ENCODE measurements around the gene PPP1R36. TPM values are rescaled to one million over a fixed set of nuclear protein-coding genes. Genes with fewer than 3 reads are reported as not detected.
"Not testable (repeated sequence)": the region's sequence is repeated elsewhere in the genome, so short reads cannot be mapped to it uniquely, and the experiment has no call there.

PPP1R36 gene
- total RNA-seq, 4 donors from 2014 or later = 0.59 to 7.6 (median 4.4) TPM

GRCh38 chr14:64569138-64569631 lies 19.4 kb downstream of the PPP1R36 start:
- 25 to 36% methylated on average over 3 of the region's 3 CpGs for WGBS, 2 donors
- TF ChIP-seq CTCF (IDR thresholded peaks at IDR 0.05) (no peak), EP300 (IDR thresholded peaks at IDR 0.05) (peak; percentile 72 to 88), POLR2A (IDR thresholded peaks at IDR 0.05) (no peak)

GRCh38 chr14:64569646-64570045 lies 19.9 kb downstream of the PPP1R36 start:
- Histone ChIP-seq H3K27ac (peak overlapping the region; percentile 53 to 83 (median 70)), H3K4me1 (peaks cover 0 to 66% (median 28%) of the 10 kb centered on the region in 4 donors)
- WGBS, 2 donors = 71% methylated on average over 7 of the region's 7 CpGs
- not testable (repeated sequence) for DNase-seq (ENCODE audit: low spot score in 2 of 2); H3K9me3 ChIP-seq; H3K4me3 ChIP-seq; H3K27me3 ChIP-seq; H3K36me3 ChIP-seq

More at GRCh38 chr14:64569138-64569631, 19.4 kb downstream of the PPP1R36 start:
- no peaks in the 10 kb centered on the region for H3K36me3 ChIP-seq
- peak; percentile 37 to 55 for DNase-seq (ENCODE audit: low spot score in 2 of 2)
- H3K4me1 ChIP-seq = peaks cover 0 to 66% (median 28%) of the 10 kb centered on the region in 4 donors
- no peaks in the 10 kb centered on the region for H3K9me3 ChIP-seq
- no peaks in the 10 kb centered on the region for H3K27me3 ChIP-seq
- H3K4me3 ChIP-seq = no peak overlapping the region
- peak overlapping the region; percentile 53 to 83 (median 70) for H3K27ac ChIP-seq

GRCh38 chr14:64572386-64573104 lies 22.8 kb downstream of the PPP1R36 start:
- no peak overlapping the region for H3K4me3 ChIP-seq
- no peaks in the 10 kb centered on the region for H3K36me3 ChIP-seq
- no peak for DNase-seq (ENCODE audit: low spot score in 2 of 2)
- TF ChIP-seq POLR2A (IDR thresholded peaks at IDR 0.05) = no peak
- no peak for TF ChIP-seq CTCF (IDR thresholded peaks at IDR 0.05)
- TF ChIP-seq EP300 (IDR thresholded peaks at IDR 0.05) = no peak
- H3K9me3 ChIP-seq = no peaks in the 10 kb centered on the region
- no peaks in the 10 kb centered on the region for H3K27me3 ChIP-seq
- peaks cover 0 to 54% (median 25%) of the 10 kb centered on the region in 4 donors for H3K4me1 ChIP-seq
- peak overlapping the region in 3 of 4 donors; percentile 50 to 82 (median 81) for H3K27ac ChIP-seq

- Histone ChIP-seq H3K27me3 (no peaks in the 10 kb centered on the region), H3K4me1 (peaks cover 0 to 49% (median 22%) of the 10 kb centered on the region in 4 donors), H3K4me3 (no peak overlapping the region), H3K27ac (peak overlapping the region; percentile 50 to 82 (median 70)), H3K9me3 (no peaks in the 10 kb centered on the region), H3K36me3 (no peaks in the 10 kb centered on the region)
- 39 to 41% methylated on average over 3 of the region's 3 CpGs for WGBS, 2 donors
- peak in 1 of 2 donors; percentile 32 for TF ChIP-seq EP300 (IDR thresholded peaks at IDR 0.05)
- TF ChIP-seq CTCF (IDR thresholded peaks at IDR 0.05) = no peak
- DNase-seq (ENCODE audit: low spot score in 2 of 2) = no peak
Observed at GRCh38 chr14:64573109-64573508, 23.3 kb downstream of the PPP1R36 start.

GRCh38 chr14:64574371-64575107 lies 24.8 kb downstream of the PPP1R36 start:
- Histone ChIP-seq H3K36me3 (no peaks in the 10 kb centered on the region), H3K4me3 (no peak overlapping the region), H3K4me1 (peaks cover 0 to 34% (median 11%) of the 10 kb centered on the region in 4 donors), H3K27ac (peak overlapping the region in 2 of 4 donors; percentile 28 to 34), H3K27me3 (no peaks in the 10 kb centered on the region), H3K9me3 (no peaks in the 10 kb centered on the region)
- TF ChIP-seq POLR2A (IDR thresholded peaks at IDR 0.05) = no peak
- no peak for TF ChIP-seq CTCF (IDR thresholded peaks at IDR 0.05)
- TF ChIP-seq EP300 (IDR thresholded peaks at IDR 0.05) = no peak
- 87 to 89% methylated on average over 6 of the region's 6 CpGs for WGBS, 2 donors
- no peak for DNase-seq (ENCODE audit: low spot score in 2 of 2)

All from tibial nerve (tissue), 4 donors.